Measurements from ENCODE around the gene FOXR2.

- TF ChIP-seq EZH2 (IDR thresholded peaks at IDR 0.05; ENCODE audit: borderline replicate concordance), result no peak
- TF ChIP-seq, protein P1, sequence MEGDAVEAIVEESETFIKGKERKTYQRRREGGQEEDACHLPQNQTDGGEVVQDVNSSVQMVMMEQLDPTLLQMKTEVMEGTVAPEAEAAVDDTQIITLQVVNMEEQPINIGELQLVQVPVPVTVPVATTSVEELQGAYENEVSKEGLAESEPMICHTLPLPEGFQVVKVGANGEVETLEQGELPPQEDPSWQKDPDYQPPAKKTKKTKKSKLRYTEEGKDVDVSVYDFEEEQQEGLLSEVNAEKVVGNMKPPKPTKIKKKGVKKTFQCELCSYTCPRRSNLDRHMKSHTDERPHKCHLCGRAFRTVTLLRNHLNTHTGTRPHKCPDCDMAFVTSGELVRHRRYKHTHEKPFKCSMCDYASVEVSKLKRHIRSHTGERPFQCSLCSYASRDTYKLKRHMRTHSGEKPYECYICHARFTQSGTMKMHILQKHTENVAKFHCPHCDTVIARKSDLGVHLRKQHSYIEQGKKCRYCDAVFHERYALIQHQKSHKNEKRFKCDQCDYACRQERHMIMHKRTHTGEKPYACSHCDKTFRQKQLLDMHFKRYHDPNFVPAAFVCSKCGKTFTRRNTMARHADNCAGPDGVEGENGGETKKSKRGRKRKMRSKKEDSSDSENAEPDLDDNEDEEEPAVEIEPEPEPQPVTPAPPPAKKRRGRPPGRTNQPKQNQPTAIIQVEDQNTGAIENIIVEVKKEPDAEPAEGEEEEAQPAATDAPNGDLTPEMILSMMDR (IDR thresholded peaks at IDR 0.05; ENCODE audit: poor library complexity), result no peak
- no peak for TF ChIP-seq EZH2phosphoT487 (IDR thresholded peaks at IDR 0.05; ENCODE audit: low read depth, severe bottlenecking, unreplicated experiment)
These were observed 29.4 kb upstream of the FOXR2 start for GRCh38 chrX:55593756-55594257.

Data from hepatocyte (in vitro differentiated cells).